HG03103 (cell line): ENCODE results near the gene DTX4.
"Not testable (repeated sequence)": the region's sequence is repeated elsewhere in the genome, so short reads cannot be mapped to it uniquely, and the experiment has no call there.

ENCODE experiments used
- ATAC-seq: cut with Tn5 transposase; IDR thresholded peaks from one replicate; pipeline ENCODE4 v1.9.1; 2021; ENCODE audit warnings: low read depth; ENCODE audit not compliant: unreplicated experiment

The DTX4 gene

DNA sequence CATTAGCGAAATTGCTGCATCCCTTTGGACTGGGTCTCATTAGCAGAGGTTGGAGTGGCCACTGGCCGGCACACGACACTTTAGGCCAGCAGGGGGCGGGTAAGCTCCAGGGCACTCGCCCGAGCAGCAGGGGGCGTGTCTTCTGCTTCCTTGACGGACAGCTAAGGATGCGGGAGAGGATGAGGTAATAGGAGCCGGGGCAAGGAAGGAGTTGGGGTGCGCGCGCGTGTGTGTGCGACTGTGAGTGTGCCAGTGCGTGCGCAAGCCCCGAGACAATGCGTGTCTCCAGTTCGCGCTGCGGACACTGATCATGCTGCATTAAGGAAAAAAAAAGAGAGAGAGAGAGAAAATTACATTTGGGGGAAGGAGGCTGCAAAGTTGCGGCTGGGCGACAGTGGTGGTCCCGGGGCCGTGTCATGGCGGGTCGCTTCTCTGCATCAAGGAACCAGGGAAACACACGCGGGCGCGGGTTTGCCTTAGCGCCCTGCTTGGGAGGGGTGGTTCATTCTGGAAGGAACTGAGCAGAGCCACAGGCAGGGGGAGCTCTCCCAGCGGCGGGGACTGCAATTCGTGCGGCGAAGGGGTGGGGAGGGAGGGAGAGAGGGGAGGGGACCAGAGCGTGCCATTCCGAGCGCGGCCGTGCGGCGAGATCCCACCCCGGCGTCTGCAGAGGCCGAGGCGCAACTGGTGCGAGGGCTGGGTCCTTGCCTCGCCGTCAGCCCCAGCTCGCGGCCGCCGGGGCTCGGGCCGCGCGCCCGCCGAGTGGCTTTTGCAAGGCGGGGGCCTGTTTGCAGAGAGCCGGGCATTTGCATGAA is at the start of gene DTX4:
TSS of gene DTX4 (plus strand) at position 625 of the 815 bp plus-strand sequence. CDS start 464 bp downstream, outside the sequence.
- ATAC-seq, result peak; percentile 61

DNA sequence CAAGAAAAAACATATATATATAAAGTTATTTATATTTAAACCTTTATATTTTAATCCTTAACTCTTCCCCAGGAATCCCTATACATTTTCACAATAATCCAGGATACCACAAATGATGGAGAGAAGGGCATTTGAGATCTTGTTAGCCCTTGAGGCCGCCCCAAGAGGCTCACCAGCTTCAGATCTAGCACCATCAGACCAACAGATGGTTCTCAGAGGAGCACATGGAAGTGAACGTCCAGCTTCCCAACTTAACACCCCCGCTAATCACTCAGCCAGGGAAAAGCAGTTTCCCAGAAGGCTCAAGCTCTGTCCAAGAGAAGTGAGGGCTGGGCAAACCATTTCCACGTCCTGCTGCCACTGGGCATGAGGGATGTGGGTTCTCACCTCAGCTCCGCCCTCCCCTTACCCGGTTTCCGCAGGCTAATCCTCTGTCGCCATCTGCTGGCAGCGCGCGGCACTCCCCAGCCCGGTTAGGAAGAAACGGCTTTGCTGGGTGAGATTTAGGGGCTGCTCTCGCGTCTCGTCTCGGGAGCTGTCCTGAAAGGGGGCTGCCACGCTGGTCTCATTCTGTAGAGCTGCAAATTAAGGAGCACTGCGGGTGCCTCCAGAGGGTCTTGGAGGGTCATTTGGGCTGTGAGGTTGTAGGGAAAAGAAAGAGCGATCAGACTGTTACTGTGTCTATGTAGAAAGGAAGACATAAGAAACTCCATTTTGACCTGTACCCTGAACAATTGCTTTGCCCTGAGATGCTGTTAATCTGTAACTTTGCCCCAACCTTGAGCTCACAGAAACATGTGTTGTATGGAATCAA is 36.1 kb upstream of the DTX4 start:
- ATAC-seq, result peak; percentile 94

DNA sequence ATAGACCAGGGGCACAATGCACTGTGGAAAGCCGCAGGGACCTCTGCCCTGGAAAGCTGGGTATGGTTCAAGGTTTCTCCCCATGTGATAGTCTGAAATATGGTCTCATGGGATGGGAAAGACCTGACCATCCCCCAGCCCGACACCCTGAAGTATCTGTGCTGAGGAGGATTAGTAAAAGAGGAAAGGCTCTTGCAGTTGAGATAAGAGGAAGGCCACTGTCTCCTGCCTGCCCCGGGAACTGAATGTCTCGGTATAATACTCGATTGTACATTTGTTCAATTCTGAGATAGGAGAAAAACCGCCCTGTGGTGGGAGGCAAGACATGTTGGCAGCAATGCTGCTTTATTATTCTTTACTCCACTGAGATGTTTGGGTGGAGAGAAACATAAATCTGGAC is 35.4 kb upstream of the DTX4 start:
- ATAC-seq, result not testable (repeated sequence)

DNA sequence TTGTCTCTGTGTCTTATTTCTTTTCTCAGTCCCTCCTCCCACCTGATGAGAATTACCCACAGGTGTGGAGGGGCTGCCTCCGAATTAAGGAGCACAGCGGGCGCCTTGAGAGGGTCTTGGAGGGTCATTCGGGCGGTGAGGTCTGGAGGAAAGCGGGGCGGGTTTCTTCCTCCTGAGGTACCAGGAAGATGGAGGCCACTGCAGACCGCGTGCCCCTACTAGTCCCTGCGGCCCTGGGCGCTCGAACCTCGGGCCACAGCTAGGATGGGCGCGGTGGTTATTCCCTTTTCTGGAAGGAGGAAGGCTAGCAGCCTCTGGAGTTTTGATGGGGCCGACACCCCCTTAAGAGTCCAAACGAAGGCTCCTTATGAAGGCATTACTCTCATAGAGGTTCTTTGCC is 34.7 kb upstream of the DTX4 start:
- ATAC-seq, result no peak

DNA sequence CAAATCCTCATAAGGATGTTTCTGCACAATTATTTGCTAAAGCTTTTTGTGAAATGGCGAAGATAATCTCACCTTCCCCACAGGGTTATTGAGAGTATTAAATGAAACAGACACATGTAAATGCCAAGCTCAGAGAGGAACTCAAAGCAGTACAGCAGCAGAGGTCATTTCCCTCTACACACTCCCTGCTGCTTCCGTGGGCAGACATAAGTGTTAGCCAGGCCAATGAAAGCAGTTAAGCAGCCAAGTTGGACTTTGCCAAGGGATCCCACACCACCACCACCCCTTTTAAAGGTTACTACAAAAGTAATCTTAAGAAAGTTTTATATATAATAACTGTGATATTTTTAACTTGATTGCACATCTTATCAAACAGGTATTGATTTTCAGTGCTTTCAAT is 33.3 kb upstream of the DTX4 start:
- no peak for ATAC-seq

DNA sequence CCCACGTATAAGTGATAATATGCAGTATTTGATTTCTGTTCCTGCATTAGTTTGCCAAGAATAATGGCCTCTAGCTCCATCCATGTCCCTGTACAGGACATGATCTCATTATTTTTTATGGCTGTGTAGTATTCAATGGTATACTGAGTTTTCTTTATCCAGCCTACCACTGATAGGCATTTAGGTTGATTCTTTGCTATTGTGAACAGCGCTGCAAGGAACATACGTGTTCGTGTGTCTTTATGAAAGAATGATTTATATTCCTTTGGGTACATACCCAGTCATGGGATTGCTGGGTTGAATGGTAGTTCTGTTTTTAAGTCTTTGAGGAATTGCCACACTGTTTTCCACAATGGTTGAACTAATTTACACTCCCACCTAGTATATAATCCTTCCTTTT is 30.7 kb upstream of the DTX4 start:
- ATAC-seq, result no peak

DNA sequence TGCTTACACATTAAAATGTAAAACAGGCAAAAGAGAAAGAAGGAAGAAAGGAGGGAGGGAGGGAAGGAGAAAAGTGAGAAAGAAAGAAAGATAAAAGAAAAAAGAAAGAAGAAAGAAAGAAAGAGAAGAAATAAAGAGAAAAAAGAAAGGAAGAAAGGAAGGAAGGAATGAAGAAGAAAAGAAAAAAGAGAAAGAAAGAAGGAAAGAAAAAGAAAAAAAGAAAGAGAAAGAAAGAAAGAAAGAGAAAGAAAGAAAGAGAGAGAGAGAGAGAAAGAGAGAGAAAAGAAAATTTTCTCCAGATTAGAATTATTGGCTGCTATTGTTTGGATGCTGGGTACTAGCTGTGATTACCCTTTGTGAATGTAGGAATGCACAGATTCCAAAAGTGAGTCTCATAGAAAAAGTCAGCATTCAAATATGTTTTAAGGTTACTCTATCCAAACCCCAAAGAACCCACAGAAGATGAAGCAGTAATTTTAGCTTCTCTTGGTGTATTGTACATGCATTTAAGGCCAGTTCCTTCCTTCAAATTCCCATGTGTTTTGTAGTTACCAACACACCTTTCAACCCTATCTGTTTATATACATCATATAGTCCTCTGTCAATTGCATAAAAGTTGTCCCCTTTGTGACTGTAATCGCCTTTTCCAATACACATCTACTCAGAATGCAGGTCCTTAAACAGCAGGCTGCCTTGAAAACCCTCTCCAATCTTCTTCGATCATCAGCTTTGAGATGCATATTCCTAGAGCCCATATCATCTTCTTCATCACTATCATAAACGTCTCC is 30.1 kb upstream of the DTX4 start:
- no peak for ATAC-seq

DNA sequence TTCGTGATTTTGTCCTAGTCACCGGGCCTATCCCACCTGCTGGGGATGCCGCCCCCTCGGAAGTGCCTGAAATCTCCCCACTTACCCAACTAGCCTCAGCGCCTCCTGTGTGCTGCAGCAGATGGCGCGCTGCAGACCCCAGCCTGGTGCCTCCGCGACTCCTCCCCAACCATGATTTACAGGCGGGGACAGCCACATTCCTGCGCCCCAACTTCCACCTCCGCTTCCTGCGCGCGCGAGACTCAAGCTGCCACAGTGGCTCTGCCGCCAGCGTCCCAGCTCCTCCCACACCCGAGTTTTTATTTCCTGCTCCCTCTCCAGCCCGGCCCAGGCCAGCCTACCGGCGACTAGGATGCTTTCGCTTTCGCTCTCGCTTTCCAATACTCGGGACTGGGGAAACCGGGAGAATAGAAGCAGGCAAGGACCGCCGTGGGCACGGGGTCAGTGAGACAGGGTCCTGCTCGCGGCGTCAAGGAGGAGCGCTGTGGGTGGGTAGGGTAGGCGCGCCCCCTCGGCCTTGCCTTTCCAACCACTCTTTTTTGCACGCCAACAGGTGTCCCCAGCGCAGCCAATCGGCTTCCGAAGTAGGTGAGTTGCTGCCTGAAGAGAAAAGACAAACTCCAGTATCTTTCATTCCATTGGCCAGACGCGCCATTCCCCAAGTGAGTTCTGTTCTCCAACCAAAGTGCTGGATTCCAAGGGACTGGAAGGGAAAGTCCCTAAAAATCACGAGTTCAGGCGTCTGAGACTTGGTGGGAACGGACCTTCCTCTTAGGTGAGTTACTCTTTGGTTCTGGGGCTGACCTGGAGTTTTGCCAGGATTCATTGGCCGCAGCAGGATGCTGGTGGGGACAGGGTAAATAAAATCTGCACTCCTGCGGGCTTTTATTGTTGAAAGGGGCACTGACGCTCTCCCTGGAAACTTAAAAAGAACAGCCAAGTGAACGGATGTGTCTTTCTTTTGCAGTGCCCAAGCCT is 29.1 kb upstream of the DTX4 start, which contains the start of gene FAM111A:
TSS of gene FAM111A (plus strand) at position 327 of the 978 bp plus-strand sequence. CDS start 6,017 bp downstream, outside the sequence.
- peak; percentile 56 for ATAC-seq

DNA sequence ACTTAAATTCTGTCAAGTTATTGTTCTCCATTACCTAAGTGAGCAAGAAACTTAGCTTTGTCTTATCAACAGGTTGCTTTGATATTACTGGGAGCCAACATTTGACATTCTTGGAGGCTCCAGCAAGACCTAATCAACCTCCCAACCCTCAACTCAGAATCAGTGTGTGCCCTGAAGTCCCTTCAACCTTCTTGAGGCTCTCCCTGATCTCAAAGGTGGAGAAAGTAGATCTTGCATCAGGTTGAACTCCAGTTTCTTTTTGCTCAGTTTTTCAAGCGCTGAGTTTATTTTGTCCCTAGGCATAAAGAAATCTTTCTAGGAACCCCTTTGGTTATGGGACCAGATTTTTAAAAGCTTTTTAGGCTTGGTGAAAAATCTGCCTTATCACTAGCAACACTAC is 27.8 kb upstream of the DTX4 start:
- no peak for ATAC-seq

DNA sequence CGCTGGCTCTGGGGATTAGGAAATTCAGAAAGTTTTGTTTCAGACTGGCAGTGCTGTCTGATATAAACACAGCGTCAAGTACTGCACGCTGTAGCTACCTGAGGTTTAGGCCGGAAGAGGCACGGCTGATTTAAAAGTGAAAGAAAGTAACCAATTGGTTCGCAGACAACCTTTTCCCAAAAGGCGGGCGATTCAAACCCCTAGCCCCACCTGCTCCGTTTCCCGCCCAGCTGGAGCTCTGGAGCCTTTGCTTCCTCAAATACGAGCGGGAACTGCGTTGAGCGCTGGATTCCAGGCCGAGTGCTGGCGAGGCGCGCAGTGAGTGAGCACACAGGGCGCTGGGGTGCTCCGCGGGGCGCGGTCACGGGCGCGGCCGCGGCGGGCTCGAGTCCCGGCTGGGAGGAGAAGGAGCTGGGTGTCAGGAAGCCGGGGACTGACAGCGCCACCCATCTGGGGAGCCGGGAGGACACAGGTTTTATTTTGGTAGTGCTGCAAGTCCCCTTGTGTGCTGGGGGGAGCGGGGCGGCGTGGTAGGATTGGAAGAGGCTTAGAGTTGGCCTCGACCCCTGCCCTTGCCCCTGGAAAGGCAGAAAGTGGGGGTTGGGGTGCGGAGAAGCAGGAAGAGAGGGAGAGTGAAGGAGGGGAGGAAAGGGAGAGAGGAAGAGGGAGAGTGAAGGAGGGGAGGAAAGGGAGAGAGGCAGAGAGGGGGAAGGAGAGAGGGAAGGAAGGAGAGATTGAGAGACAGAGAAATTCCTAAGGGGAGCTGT is 27.2 kb upstream of the DTX4 start:
- ATAC-seq, result peak; percentile 43

DNA sequence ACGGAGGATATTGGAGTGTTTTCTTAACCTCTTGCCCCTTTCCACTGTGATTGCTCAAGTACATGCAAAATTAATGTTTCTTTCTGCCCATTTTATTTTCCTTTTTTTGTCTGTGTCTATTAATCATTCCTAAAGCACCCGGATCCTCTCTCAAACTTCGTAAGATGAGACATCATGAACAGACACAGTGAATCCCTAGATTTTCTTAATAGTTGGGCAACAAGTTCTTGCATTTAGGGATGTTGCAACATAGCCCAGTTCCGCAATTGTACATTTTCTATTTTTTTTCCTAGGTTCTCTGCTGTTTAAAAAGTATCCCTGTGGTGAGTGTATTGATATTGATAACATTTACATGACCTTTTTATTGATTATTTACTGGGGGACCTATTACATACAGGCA is 26.4 kb upstream of the DTX4 start:
- no peak for ATAC-seq

DNA sequence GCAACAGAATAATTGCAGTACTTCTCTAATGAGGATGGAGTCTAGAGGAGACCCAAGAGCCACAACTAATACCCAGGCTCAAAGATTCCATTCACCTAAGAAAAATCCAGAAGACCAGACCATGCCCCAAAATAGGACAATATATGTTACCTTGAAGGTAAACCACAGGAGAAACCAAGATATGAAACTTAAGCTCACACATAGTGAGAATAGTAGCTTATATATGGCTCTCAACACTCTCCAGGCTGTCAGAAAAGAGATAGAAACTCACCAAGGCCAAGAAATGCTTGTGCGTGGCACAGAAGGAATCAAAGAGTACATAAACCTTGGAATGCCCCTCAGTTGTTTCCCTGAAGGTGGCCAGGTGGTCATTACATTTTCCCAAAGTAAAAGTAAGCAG is 20.2 kb upstream of the DTX4 start:
- ATAC-seq, result peak; percentile 41

DNA sequence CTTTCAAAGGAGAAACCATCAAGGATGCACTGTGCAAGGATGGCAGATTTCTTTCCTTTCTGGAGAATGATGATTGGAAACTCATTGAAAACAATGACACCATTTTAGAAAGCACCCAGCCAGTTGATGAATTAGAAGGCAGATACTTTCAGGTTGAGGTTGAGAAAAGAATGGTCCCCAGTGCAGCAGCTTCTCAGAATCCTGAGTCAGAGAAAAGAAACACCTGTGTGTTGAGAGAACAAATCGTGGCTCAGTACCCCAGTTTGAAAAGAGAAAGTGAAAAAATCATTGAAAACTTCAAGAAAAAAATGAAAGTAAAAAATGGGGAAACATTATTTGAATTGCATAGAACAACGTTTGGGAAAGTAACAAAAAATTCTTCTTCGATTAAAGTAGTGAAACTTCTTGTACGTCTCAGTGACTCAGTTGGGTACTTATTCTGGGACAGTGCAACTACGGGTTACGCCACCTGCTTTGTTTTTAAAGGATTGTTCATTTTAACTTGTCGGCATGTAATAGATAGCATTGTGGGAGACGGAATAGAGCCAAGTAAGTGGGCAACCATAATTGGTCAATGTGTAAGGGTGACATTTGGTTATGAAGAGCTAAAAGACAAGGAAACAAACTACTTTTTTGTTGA is 19.5 kb upstream of the DTX4 start:
- ATAC-seq, result peak; percentile 74

DNA sequence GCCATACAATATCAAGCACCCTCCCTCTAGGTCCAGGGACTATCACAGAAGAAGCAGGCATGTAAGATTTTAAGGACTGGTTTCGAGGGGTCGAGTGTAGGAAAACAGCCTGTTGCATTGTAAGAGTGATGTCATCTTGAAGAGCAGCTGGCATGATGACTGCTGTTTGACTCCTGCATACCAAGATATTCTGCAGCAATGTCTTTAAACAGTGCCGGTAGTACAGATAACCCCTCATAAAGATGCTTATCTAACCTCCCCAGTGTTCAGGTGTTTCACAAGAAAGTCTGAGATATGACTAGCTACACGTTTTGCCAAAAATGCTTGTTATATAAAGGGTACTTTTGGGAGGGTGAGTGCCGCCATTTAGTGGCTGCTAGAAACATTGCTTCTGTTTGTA is 17.3 kb upstream of the DTX4 start:
- ATAC-seq, result no peak

DNA sequence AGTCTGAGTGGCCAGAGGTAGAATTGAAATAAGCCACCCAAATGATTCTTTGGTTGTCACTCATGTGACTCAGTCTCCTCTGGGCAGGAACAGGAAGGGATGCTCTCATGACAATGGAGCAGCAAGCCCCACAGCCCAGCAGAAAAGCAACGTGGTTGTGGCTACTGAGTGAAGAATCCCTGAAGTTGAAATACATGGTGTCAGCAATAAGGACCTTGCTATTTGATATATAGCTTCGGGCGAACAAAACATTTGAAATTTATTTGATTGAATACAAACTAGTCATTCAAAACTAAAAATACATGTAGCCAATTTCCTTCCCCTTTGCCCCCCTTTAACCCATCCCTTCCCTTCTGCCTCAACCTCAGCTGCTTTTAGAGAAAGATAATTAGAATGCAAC is 14.5 kb upstream of the DTX4 start:
- no peak for ATAC-seq

DNA sequence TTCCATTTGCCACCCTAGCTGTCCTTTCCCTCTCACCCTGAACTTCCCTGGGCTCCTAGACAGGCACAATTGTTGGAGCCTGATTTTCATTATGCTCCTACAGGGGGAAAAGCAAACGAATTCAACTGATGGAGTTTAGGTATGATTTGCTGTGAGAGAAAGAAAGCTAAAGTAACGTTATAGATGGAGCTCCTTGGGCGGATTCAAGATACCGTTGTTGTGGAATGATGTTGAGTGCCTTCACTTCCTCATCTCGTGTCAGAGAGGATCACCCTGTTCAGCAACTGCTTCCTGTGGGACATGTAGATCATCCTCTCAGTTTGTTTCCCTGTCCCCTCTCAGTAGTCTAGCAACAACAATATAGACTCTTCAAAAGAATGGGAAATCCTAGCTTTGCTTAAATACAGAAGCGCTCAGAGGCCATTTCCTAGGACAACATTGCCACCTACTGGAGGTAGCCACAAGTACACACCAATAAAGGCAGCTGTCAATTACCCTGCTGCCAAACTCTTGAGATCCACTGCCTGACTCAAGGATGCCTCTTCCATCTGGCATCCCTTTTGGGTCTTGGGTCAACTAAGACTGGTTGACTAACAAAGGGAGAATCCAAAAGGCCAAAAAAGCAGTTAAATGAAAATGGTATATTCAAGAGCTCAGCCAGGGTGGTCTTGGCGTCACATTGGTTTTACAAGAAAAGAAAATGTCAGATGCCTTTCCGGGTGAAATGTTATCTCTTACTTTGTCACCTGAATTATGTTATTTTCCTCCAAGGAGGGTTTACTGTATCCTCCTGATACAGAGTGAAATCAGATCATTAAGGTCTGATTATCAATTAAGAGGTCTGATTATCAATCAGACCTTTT is 13.5 kb upstream of the DTX4 start:
- ATAC-seq, result peak; percentile 93

DNA sequence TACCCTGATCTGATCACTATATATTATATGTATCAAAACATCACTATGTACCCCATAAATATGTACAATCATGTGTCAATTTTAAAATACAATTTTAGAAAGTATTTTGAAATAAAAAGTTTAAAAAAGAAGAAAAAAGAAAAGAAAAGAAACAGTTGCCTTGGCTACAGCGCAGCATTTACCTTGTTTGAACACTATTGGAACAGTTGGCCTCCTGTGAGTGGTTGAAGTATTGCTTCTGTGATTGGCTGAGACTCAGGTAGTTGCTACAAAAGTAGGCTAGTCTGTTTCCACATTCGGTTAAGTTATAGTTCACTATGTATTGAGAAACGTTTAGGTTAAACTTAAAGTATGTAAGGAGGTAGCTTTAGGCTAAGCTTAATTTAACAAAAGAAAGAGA is 7.9 kb upstream of the DTX4 start:
- no peak for ATAC-seq
